GM12891 (cell line): ENCODE data around the gene ADAMTS5.

Source experiments
- POLR2A ChIP-seq: IDR thresholded peaks from 2 replicates; pipeline ENCODE4 v1.6.1; 2011; ENCODE audit warnings: low read depth, low read length, control low read depth
- POLR2AphosphoS5 ChIP-seq: IDR thresholded peaks from 2 replicates; pipeline ENCODE4 v1.6.1; 2011; ENCODE audit warnings: low read depth, low read length, control low read depth
- POU2F2 ChIP-seq: IDR thresholded peaks from 2 replicates; pipeline ENCODE4 v1.6.1; 2011; ENCODE audit warnings: low read depth, mild to moderate bottlenecking, control low read depth, low read length, moderate library complexity
- TAF1 ChIP-seq: IDR thresholded peaks from 2 replicates; pipeline ENCODE4 v1.6.1; 2011; ENCODE audit warnings: low read depth, low read length, control low read depth

DNA sequence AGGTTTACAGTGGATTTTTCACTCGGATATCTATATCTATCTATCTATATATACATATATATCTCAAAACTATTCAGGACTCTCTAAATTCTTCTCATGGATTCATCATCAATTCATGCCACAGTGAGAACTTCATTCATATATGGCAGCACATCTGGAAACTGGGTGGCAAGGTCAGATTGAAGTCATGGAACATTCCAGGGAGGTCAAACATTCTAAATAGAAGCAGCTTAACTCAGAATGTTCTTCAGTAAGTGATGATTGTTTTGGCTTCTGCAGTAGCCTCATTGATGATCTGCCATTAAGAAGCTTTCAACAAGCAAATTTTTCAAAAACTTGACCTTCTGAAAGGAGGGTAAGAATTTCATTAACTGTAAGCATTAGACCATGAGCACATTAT is 74.7 kb downstream of the ADAMTS5 start:
- no peak for TF ChIP-seq POLR2A
- no peak for TF ChIP-seq POLR2AphosphoS5
- TF ChIP-seq TAF1 = no peak
- no peak for TF ChIP-seq POU2F2
